CD4-positive, alpha-beta T cell (primary cell): ENCODE results near the gene MAN1C1. TPM values are rescaled to one million over a fixed set of nuclear protein-coding genes. Genes with fewer than 3 reads are reported as not detected.

Experiments used
- ATAC-seq: fragments of 200-7000 bp; cut with Tn5 transposase; one replicate; pipeline ENCODE4 v1.10.0; 2022; ENCODE audit warnings: mild to moderate bottlenecking; ENCODE audit not compliant: poor library complexity
- CTCF ChIA-PET: fragments of 350-600 bp; sonication (Branson Sonifier 250); formaldehyde crosslinking; loops from one replicate; lab custom pipeline; 2021; ENCODE audit warnings: antibody characterized with exemption, inconsistent platforms; lab: Charles Lee
- POLR2A ChIA-PET: fragments of 350-600 bp; sonication (Branson Sonifier 250); formaldehyde crosslinking; loops from one replicate; lab custom pipeline; 2021; ENCODE audit warnings: antibody characterized with exemption, inconsistent platforms; lab: Charles Lee
- DNase-seq, 14 experiments: peaks; one replicate each; pipeline ENCODE4 v3.0.0-alpha.2; 2013 to 2020; ENCODE audit warnings: mixed read lengths in 2 of 14
- H3K27ac ChIP-seq, 2 donors: one replicate each; pipeline versions ENCODE4 v1.5.1 to v1.7.0; 2013; ENCODE audit warnings: low read length in 2 of 2, low read depth in 1 of 2, mild to moderate bottlenecking in 1 of 2
- H3K27me3 ChIP-seq, 2 experiments: 1 replicate in 1 of 2; 2 replicates in 1 of 2; pipeline versions ENCODE4 v1.6.1 to v1.7.0; 2013; ENCODE audit warnings: low read length in 2 of 2, control low read depth in 1 of 2, mild to moderate bottlenecking in 1 of 2, moderate library complexity in 1 of 2; ENCODE audit not compliant: insufficient read depth in 2 of 2, control insufficient read depth in 1 of 2
- H3K36me3 ChIP-seq: one replicate; pipeline ENCODE4 v1.6.1; 2013; ENCODE audit warnings: low read length, control low read depth; ENCODE audit not compliant: insufficient read depth
- H3K4me1 ChIP-seq: one replicate; pipeline ENCODE4 v1.6.1; 2013; ENCODE audit warnings: low read length, control low read depth; ENCODE audit not compliant: insufficient read depth
- H3K4me3 ChIP-seq: one replicate; pipeline ENCODE4 v1.5.1; 2013; ENCODE audit warnings: mild to moderate bottlenecking, low read length, moderate library complexity
- H3K9me3 ChIP-seq, 2 experiments: 1 replicate in 1 of 2; 2 replicates in 1 of 2; pipeline versions ENCODE4 v1.6.1 to v1.7.0; 2013; ENCODE audit warnings: low read length in 2 of 2, mild to moderate bottlenecking in 2 of 2, control low read depth in 1 of 2, moderate library complexity in 1 of 2; ENCODE audit not compliant: control insufficient read depth in 1 of 2, insufficient read depth in 1 of 2
- H3K27ac Mint-ChIP-seq: one replicate; pipeline ENCODE4 v1.8.0; 2020; ENCODE audit warnings: mixed read lengths
- H3K27me3 Mint-ChIP-seq: one replicate; pipeline ENCODE4 v1.8.0; 2021; ENCODE audit warnings: mixed read lengths
- H3K36me3 Mint-ChIP-seq: one replicate; pipeline ENCODE4 v1.8.0; 2021; ENCODE audit warnings: low read depth, mixed read lengths
- H3K4me1 Mint-ChIP-seq: one replicate; pipeline ENCODE4 v1.8.0; 2021; ENCODE audit warnings: low read depth, mixed read lengths
- H3K4me3 Mint-ChIP-seq: one replicate; pipeline ENCODE4 v1.8.0; 2020; ENCODE audit warnings: mild to moderate bottlenecking, mixed read lengths
- H3K9me3 Mint-ChIP-seq: one replicate; pipeline ENCODE4 v1.8.0; 2020; ENCODE audit warnings: mixed read lengths
- intact Hi-C, 2 experiments: fragments of 100-400 bp; cut with DNase I in 1 of 2; cut with micrococcal nuclease in 1 of 2; formaldehyde crosslinking; loops; one replicate each; pipeline versions ENCODE4 v1.15.1 to v1.9.0; 2023 to 2025; cut with DNase I, micrococcal nuclease
- total RNA-seq, 174 experiments: library from RNA in 2 of 174; stranded (reverse) in 2 of 174; gene quantifications; one replicate each; pipeline ENCODE4 v1.2.3 and lab custom pipeline; 2021 to 2026
- TF ChIP-seq, protein P1 (sequence below): fragments of 200-600 bp; IDR thresholded peaks from one replicate; pipeline ENCODE4 v1.8.0; 2022; ENCODE audit warnings: antibody characterized with exemption, mild to moderate bottlenecking

MAN1C1 gene
- total RNA-seq, 2 experiments from 2014 or later = 44.4 to 46.9 TPM

- DNase-seq (no peak), ATAC-seq (no peak)
- intact Hi-C loops = no loop called here
- H3K4me3 ChIP-seq = no peak overlapping the region
- no peaks in the 10 kb centered on the region for H3K36me3 ChIP-seq
- Mint-ChIP-seq H3K36me3 (peaks cover 59% of the 10 kb centered on the region), H3K4me1 (peaks cover 87% of the 10 kb centered on the region), H3K27me3 (no peaks in the 10 kb centered on the region), H3K27ac (peak overlapping the region; percentile 96), H3K4me3 (no peak overlapping the region), H3K9me3 (no peaks in the 10 kb centered on the region)
- H3K4me1 ChIP-seq = peaks cover 30% of the 10 kb centered on the region
- POLR2A ChIA-PET = interaction anchor here (5.2 kb wide), 1 partner anchor 12 kb away, joined by 28 read pairs; no protein-coding TSS in a partner anchor
- no peaks in the 10 kb centered on the region for H3K9me3 ChIP-seq
- CTCF ChIA-PET = interaction anchor here (1.3 to 4.1 kb wide), 2 partner anchors 12 to 45 kb away, joined by 6 to 15 read pairs; no protein-coding TSS in a partner anchor
- no peak overlapping the region for H3K27ac ChIP-seq
- TF ChIP-seq, protein P1, sequence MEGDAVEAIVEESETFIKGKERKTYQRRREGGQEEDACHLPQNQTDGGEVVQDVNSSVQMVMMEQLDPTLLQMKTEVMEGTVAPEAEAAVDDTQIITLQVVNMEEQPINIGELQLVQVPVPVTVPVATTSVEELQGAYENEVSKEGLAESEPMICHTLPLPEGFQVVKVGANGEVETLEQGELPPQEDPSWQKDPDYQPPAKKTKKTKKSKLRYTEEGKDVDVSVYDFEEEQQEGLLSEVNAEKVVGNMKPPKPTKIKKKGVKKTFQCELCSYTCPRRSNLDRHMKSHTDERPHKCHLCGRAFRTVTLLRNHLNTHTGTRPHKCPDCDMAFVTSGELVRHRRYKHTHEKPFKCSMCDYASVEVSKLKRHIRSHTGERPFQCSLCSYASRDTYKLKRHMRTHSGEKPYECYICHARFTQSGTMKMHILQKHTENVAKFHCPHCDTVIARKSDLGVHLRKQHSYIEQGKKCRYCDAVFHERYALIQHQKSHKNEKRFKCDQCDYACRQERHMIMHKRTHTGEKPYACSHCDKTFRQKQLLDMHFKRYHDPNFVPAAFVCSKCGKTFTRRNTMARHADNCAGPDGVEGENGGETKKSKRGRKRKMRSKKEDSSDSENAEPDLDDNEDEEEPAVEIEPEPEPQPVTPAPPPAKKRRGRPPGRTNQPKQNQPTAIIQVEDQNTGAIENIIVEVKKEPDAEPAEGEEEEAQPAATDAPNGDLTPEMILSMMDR = no peak
- no peaks in the 10 kb centered on the region for H3K27me3 ChIP-seq
These were observed 48.0 kb downstream of the MAN1C1 start for GRCh38 chr1:25664357-25665199.

DNA sequence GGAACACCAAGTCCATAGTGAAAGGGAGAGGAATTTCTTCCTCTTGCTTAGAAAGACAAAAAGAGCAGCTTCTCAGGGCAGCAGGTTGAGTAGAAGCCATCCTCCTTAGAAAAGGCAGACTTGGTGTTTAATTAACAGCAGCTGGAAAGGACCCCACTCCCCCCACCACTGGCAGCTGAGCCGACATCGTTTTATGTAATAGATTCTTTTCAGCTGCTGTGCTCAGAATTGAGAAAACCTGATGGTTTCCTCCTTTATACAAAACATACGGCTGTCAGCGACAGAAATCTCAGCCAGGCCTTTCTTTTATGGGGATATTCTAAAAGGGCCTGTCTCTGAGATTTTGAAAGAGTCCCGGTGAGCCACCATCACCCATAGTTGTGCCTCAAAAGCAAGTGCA, 49.9 kb downstream of the MAN1C1 start:
- Histone ChIP-seq H3K36me3 (peaks cover 5% of the 10 kb centered on the region), H3K9me3 (no peaks in the 10 kb centered on the region), H3K4me1 (peaks cover 43% of the 10 kb centered on the region), H3K27me3 (no peaks in the 10 kb centered on the region), H3K27ac (peak overlapping the region; percentile 22 to 40), H3K4me3 (no peak overlapping the region)
- POLR2A ChIA-PET = interaction anchor here (0.6 to 5.2 kb wide), 7 partner anchors 10 to 191 kb away, joined by 4 to 28 read pairs (median 5); no protein-coding TSS in a partner anchor
- ATAC-seq (no peak), DNase-seq (no peak)
- H3K36me3 Mint-ChIP-seq = peaks cover 59% of the 10 kb centered on the region
- peak overlapping the region; percentile 79 for H3K4me3 Mint-ChIP-seq
- CTCF ChIA-PET = interaction anchor here (4.1 kb wide), 1 partner anchor 47 kb away, joined by 15 read pairs; no protein-coding TSS in a partner anchor
- TF ChIP-seq, protein P1 = no peak
- peaks cover 93% of the 10 kb centered on the region for H3K4me1 Mint-ChIP-seq
- peak overlapping the region; percentile 96 for H3K27ac Mint-ChIP-seq
- intact Hi-C loops = no loop called here
- no peaks in the 10 kb centered on the region for H3K9me3 Mint-ChIP-seq
- no peaks in the 10 kb centered on the region for H3K27me3 Mint-ChIP-seq

GRCh38 chr1:25668931-25669573, 52.5 kb downstream of the MAN1C1 start:
- no peaks in the 10 kb centered on the region for H3K27me3 Mint-ChIP-seq
- DNase-seq (peak in 5 of 14 experiments; percentile 8 to 45 (median 38)), ATAC-seq (peak; percentile 44)
- intact Hi-C loops = loop anchor here in 1 of 2 experiments (1.0 kb wide), 1 partner anchor 18 kb away; no protein-coding TSS in a partner anchor
- H3K36me3 ChIP-seq = peaks cover 11% of the 10 kb centered on the region
- H3K4me1 ChIP-seq = peaks cover 59% of the 10 kb centered on the region
- ChIA-PET CTCF (no interaction called here), POLR2A (interaction anchor here (0.6 to 5.2 kb wide), 11 partner anchors 8 to 282 kb away, joined by 3 to 28 read pairs (median 5); no protein-coding TSS in a partner anchor)
- no peaks in the 10 kb centered on the region for H3K27me3 ChIP-seq
- no peak overlapping the region for H3K4me3 ChIP-seq
- H3K27ac Mint-ChIP-seq = peak overlapping the region; percentile 96
- TF ChIP-seq, protein P1 = no peak
- H3K9me3 Mint-ChIP-seq = no peaks in the 10 kb centered on the region
- H3K27ac ChIP-seq = peak overlapping the region in 1 of 2 donors; percentile 32
- H3K4me1 Mint-ChIP-seq = peaks cover 95% of the 10 kb centered on the region
- H3K4me3 Mint-ChIP-seq = peak overlapping the region; percentile 18
- H3K36me3 Mint-ChIP-seq = peaks cover 55% of the 10 kb centered on the region
- H3K9me3 ChIP-seq = no peaks in the 10 kb centered on the region
